C4-2B (cell line): ENCODE results near the gene ALDH4A1.
"Not testable (repeated sequence)": the region's sequence is repeated elsewhere in the genome, so short reads cannot be mapped to it uniquely, and the experiment has no call there.

Source experiments
- H3K27ac ChIP-seq: fragments of 450-650 bp; 2 replicates; pipeline ENCODE4 v1.5.1; 2017
- ZFX ChIP-seq: fragments of 450-650 bp; IDR thresholded peaks from 2 replicates; pipeline ENCODE4 v1.6.1; 2017
- TF ChIP-seq, protein P1 (sequence below): fragments of 450-650 bp; conservative IDR thresholded peaks from 2 replicates; pipeline ENCODE4 v1.5.1; 2017; ENCODE audit warnings: mild to moderate bottlenecking

The ALDH4A1 gene

DNA sequence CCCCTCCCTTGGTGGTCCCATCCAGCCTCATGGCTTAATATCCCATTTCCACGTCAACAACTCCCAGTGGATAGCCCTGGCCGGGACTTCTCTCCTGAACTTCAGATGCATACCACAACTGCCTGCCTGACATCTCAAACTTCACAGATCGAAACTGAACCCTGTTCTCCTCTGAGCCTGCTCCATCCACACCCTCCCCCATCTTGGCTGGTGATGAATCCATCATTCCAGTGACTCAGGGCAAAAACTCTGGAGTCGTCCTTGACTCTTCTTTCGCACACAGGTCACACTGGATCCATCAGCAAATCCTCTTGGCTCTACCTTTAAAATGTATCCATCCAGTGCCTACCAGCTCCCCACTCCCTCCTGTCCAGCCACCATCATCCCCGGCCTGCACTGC lies 46.8 kb downstream of the ALDH4A1 start:
- no peak overlapping the region for H3K27ac ChIP-seq
- TF ChIP-seq, protein P1, sequence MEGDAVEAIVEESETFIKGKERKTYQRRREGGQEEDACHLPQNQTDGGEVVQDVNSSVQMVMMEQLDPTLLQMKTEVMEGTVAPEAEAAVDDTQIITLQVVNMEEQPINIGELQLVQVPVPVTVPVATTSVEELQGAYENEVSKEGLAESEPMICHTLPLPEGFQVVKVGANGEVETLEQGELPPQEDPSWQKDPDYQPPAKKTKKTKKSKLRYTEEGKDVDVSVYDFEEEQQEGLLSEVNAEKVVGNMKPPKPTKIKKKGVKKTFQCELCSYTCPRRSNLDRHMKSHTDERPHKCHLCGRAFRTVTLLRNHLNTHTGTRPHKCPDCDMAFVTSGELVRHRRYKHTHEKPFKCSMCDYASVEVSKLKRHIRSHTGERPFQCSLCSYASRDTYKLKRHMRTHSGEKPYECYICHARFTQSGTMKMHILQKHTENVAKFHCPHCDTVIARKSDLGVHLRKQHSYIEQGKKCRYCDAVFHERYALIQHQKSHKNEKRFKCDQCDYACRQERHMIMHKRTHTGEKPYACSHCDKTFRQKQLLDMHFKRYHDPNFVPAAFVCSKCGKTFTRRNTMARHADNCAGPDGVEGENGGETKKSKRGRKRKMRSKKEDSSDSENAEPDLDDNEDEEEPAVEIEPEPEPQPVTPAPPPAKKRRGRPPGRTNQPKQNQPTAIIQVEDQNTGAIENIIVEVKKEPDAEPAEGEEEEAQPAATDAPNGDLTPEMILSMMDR: no peak
- TF ChIP-seq ZFX: no peak

DNA sequence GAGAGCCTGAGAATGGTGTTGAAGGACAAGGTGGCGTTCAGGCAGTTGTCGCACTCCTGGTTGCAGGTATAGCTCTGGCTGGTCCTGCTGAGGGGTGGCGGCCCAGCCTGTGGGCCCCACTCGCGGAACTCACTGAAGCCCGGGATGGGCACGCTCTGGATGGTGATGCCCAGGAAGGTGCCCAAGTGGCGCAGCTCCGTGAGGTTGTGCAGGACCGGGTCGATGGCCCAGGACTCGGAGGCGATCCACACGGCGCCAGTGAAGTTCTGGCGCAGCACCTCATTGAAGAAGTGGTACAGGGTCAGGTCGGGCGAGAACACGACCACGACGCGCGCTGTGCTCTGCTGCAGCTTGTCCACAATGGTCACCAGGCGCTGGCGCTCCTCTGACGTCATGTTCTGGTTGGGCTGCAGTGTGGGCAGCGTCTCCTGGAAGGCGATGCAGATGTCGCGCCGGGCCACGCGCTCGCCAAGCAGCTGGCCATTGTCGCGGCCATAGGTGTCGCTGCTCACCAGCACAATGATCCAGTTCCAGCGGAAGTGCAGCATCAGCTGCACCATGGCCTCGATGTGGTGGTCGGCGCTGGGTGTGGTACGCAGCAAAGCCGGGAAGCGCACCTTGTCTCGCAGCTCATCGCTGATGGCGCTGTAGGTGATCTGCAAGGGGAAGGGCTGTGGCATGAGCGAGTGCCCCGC lies 47.9 kb downstream of the ALDH4A1 start:
- no peak for TF ChIP-seq ZFX
- TF ChIP-seq, protein P1: no peak

DNA sequence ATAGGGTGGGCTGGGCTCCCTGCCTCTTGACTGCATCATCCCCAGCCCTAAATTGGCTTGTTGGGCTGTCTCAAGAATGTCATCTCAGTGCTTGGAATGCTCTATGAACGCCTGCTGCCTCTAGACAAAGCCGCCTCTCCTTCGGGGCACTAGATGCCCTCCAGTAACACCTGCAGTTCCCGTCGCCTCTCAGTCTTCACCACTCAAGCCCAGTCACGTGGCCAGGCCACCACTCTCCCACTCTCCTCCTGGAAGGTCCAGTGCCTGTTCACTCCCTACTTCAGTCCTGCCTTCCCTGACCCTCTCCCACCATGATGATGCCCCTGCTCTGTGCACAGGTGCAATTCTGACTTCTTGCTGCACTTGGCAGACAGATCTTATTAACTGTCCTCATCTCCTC lies 49.9 kb downstream of the ALDH4A1 start:
- no peak overlapping the region for H3K27ac ChIP-seq
- no peak for TF ChIP-seq ZFX
- TF ChIP-seq, protein P1: no peak

More for the DNA sequence above, 47.9 kb downstream of the ALDH4A1 start:
- H3K27ac ChIP-seq: no peak overlapping the region

DNA sequence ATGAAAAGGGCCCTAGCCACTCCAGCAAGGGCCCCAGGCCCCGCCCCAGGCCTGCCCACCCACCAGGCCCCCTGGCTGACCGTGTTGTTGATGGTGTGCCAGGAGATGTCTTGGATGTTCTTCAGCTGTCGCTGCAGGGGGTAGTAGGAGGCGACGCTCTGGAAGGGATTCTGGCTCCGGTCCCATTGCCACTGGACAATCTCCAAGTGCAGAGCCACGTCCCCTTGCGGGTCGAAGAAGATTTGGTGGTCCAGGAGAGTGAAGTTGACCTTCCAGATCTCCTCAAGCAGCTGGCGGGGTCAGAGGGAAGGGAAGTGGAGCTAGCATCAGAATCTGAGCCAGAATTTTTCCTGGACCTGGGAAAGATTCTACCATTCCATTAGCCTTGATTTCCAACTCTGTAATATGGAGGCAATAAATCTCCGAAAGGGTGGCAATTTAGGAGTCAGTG lies 53.1 kb downstream of the ALDH4A1 start:
- TF ChIP-seq, protein P1: no peak
- no peak for TF ChIP-seq ZFX
- H3K27ac ChIP-seq: no peak overlapping the region

DNA sequence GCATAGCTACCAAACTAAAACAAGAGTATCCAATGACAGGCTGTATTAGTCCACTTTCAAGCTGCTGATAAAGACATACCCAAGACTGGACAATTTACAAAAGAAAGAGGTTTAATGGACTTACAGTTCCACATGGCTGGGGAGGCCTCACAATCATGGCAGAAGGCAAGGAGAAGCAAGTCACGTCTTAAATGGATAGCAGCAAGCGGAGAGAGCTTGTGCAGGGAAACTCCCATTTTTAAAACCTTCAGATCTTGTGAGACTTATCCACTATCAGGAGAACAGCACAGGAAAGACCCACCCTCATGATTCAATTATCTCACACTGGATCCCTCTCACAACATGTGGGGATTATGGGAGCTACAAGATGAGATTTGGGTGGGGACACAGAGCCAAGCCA lies 54.6 kb downstream of the ALDH4A1 start:
- not testable (repeated sequence) for H3K27ac ChIP-seq

DNA sequence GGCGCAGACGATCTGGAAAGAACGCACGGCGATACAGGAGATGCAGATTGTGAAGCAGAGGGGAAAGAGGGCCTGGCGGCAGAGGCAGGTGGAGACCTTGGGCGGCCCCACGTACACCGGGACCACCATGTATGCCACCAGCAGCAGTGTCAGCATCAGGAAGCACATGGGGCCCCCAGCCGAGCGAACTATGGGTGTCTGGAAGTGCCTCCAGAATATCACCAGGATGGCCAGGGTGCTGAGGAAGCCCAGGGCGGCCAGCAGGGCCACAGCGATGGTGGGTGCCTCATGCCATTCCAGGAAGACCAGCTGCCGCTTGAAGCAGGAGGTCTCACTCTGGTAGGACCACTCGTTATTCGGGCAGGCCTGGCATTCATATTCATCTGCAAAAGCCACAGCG lies 62.2 kb downstream of the ALDH4A1 start:
- no peak for TF ChIP-seq ZFX
- TF ChIP-seq, protein P1: no peak
- H3K27ac ChIP-seq: no peak overlapping the region

DNA sequence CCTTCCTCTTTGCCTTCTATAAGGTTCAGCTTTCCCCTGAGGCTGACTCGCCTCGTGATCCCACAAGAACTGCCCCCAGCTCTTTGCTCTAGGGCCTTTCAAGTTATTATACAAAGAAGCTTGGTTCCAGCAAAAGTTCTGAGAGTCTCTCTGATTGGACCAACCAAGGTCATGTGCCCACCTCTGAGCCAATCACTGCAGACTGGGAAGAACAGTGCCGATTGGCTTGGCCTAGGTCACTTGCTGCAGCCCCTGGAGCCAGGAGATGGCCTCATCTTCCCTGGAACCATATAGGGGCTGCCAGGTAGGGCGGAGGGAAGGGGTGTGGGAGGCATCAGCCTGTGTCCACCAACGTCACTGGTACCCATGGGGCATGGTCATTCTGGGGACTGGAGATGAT lies 65.7 kb downstream of the ALDH4A1 start:
- no peak for TF ChIP-seq ZFX
- TF ChIP-seq, protein P1: no peak
- no peak overlapping the region for H3K27ac ChIP-seq

DNA sequence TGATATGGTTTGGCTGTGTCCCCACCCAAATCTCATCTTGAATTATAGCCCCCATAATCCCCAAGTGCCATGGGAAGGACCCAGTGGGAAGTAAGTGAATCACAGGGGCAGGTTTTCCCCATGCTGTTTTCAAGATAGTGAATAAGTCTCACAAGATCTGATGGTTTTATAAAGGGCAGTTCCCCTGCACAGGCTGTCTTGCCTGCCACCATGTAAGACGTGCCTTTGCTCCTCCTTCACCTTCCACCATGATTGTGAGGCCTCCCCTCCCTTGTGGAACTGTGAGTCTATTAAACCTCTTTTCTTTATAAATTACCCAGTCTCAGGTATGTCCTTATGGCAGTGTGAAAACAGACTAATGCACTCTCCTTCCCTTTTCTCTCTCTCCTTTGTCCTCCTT lies 70.0 kb downstream of the ALDH4A1 start:
- H3K27ac ChIP-seq: not testable (repeated sequence)
